CD4-positive, alpha-beta T cell treated with Interleukin-12 subunit alpha and Interleukin-12 subunit beta, for 1 hour (primary cell): ENCODE measurements around the gene PCBD2.

Experiments
- DNase-seq: peaks from one replicate; pipeline ENCODE4 v3.0.0-alpha.2; 2020

PCBD2 gene

GRCh38 chr5:135008556-135008955, 103.6 kb downstream of the PCBD2 start:
- no peak for DNase-seq

- DNase-seq, result no peak
Measured at GRCh38 chr5:135008981-135009735, 104.2 kb downstream of the PCBD2 start.

DNA sequence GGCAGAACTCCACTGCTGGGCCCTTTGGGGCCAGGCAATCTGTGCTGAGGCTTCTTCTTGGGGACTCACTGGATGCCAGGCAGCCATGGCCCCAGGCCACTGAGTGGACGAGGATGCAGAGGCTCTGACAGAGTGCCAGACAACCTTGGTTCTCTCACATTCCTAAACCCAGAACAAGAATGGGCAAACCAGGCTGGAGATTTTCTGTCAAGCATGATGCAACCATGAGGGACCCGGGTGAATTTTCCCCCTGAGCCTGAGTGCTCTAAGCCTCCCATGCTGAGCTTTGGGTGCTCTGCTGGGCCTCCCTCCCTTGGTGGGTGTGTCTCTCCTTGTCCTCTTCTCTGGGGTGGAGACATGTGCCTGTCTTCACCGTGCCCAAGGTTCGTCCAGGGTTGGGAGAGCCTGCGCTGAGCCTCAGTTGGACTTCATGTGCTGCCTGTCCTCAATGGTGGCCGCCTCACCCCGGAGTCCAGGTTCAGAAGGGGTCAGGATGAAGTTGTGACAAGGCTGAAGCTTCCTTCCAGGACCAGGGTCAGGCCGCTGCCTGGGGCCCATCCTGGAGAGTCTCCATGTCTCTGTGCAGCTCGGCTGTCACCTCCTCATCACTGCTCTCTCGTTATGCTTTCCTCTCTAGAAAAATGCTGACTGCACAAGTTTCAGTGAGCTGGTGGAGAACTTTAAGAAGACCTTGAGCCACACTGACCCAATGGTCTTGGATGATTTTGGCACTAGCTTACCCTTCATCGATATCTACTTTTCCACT, 105.0 kb downstream of the PCBD2 start:
- no peak for DNase-seq

DNA sequence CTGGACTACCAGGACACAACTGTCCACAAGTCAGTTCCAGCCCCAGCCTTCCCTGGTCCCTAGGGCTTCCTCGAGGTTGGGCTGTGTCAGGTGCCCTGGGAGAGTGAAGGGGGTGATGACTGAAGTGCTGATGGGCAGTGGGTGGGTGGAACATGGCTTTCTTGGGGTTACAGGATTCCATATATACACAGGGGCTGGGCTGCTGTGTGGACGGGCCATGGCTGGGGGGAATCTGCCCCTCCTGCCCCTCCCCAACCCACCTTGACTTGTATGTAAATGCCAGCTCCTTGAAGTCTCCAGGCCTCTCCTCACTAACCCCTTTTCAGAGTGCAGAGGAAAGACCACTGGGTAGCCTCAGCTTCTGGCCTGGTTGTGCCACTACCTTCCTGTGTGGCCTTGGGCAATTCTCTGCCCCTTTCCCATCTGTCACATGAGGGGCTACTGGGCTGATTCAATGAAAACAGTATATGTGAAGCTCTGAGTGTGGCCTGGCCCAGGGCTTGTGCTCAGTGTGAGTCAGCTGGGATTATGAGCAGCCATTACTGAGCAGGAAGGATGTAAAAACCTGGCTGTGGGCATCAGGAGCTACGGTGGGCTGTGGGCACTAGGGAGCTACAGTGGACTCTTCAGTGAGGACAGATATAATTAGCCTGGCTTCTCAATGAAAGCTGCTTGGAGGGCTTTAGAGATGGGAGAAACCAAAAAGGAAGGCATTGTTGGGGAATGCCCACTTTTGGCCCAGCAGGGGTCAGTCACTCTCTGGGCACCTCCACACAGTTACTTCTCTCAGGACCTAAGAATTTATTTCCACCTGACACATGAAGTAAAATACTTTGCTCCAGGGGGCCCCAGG, 105.8 kb downstream of the PCBD2 start:
- no peak for DNase-seq

DNA sequence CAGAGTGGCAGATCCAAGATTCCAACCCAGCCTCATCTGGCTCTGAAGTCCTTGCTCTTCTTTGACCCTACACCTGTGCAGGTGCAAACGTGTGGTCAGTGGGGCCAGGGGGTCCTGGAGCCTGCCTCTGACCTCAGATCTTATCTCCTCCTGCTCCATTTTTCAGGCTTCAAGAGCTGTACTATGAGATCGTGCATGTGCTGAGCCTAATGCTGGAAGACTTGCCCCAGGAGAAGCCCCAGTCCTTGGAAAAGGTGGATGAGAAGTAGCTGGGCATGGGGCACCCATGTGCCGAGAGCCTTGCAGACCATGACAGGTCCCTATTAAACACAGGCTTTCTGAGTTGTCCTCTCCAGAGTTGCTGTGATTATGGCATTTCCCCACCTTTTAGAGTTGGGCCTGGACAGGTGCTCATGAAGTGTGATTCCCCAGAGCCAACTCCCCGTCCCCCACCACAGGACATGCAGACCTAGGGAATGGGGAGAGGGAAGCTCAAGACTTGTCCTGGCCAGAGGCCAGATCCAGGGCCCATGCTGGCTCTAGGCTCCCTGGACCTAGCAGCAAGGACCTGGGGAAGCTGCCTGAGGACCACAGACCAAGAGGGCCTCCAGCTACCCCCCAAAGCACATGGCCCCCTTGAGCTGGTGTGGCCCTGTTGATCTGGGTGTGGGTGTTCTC, 106.6 kb downstream of the PCBD2 start:
- DNase-seq, result no peak

DNA sequence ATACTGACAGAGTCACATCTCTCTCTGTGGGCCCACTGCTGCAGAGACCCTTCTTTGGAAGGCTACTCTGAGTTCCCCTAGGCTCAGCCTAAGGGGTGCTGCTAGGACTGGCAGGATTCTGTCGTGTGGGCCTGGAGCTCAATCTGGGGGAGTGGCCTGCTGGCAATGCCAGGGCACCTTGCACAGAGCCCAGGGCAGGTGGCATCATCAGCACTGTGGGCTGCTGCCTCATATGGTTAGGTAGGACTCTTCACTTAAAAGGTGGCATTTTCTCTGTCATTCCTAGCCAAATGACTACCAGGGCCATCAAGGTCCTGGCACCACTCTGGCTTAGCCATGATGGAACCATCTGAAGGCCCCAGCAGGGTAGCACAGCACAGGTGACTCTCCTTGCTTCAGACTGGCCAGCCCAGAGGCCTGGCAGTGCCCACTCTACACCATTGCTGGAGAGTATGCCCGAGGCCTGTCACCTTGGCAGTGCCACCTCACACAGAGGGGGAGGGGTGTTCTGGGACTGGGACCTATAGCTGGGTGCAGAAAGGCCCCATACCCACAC, 107.2 kb downstream of the PCBD2 start:
- no peak for DNase-seq
